GM19099 (cell line): ENCODE measurements around the gene PGM2.

ENCODE experiments used
- POLR2A ChIP-seq: IDR thresholded peaks from 3 replicates; pipeline ENCODE4 v1.6.1; 2011; ENCODE audit warnings: low read depth; ENCODE audit not compliant: insufficient read length; ENCODE audit errors: extremely low read depth

Gene PGM2

GRCh38 chr4:37805091-37805490, 21.4 kb upstream of the PGM2 start:
- TF ChIP-seq POLR2A = no peak

GRCh38 chr4:37812713-37813112, 13.8 kb upstream of the PGM2 start:
- TF ChIP-seq POLR2A = no peak

- TF ChIP-seq POLR2A = no peak
These were observed 10.9 kb upstream of the PGM2 start for GRCh38 chr4:37815591-37815990.

GRCh38 chr4:37816006-37816405, 10.5 kb upstream of the PGM2 start:
- TF ChIP-seq POLR2A = no peak

- TF ChIP-seq POLR2A = no peak
These were observed 9.8 kb upstream of the PGM2 start for GRCh38 chr4:37816719-37817118.

- TF ChIP-seq POLR2A = no peak
These were observed 7.7 kb upstream of the PGM2 start for GRCh38 chr4:37818752-37819151.

GRCh38 chr4:37821953-37822605, 4.4 kb upstream of the PGM2 start:
- no peak for TF ChIP-seq POLR2A

GRCh38 chr4:37825968-37826294, 555 bp upstream of the PGM2 start:
- TF ChIP-seq POLR2A = no peak

GRCh38 chr4:37827030-37827685, 672 bp downstream of the PGM2 start:
- TF ChIP-seq POLR2A = no peak

GRCh38 chr4:37827802-37828321, 1.4 kb downstream of the PGM2 start:
- no peak for TF ChIP-seq POLR2A

GRCh38 chr4:37828843-37829242, 2.4 kb downstream of the PGM2 start:
- TF ChIP-seq POLR2A = no peak

GRCh38 chr4:37830640-37831039, 4.2 kb downstream of the PGM2 start:
- TF ChIP-seq POLR2A = no peak

GRCh38 chr4:37835031-37835430, 8.5 kb downstream of the PGM2 start:
- TF ChIP-seq POLR2A = no peak

- TF ChIP-seq POLR2A = no peak
These were observed 9.3 kb downstream of the PGM2 start for GRCh38 chr4:37835806-37836205.

- no peak for TF ChIP-seq POLR2A
These were observed 9.8 kb downstream of the PGM2 start for GRCh38 chr4:37836274-37836673.

GRCh38 chr4:37836838-37837440, 10.5 kb downstream of the PGM2 start:
- no peak for TF ChIP-seq POLR2A
